K562 (cell line): ENCODE measurements around the gene PRC1. TPM values are rescaled to one million over a fixed set of nuclear protein-coding genes. Genes with fewer than 3 reads are reported as not detected.

Experiments
- GABPB2 ChIP-seq: fragments of 250-450 bp; sonication (Bioruptor Pico); conservative IDR thresholded peaks from 2 replicates; pipeline ENCODE4 v1.5.1; 2021; ENCODE audit warnings: mild to moderate bottlenecking
- HDGF ChIP-seq: fragments of 450-650 bp; IDR thresholded peaks from 2 replicates; pipeline ENCODE4 v1.6.1; 2016
- NR2C2 ChIP-seq, 2 experiments: fragments of 200-800 bp in 1 of 2; sonication (Bioruptor generic) in 1 of 2; sonication (generic) in 1 of 2; formaldehyde crosslinking in 1 of 2; IDR thresholded peaks; 2 replicates each; pipeline versions ENCODE4 v1.6.1 to v1.8.0; 2016 to 2022; ENCODE audit warnings: mild to moderate bottlenecking in 1 of 2, missing compliant biosample characterization in 1 of 2, missing genetic modification characterization in 1 of 2, missing genetic modification reagents in 1 of 2
- POLR2A ChIP-seq: fragments of 450-650 bp; conservative IDR thresholded peaks from 2 replicates; pipeline ENCODE4 v1.6.1; 2016
- RBM34 ChIP-seq: fragments of 200-400 bp; formaldehyde crosslinking; IDR thresholded peaks from 2 replicates; pipeline ENCODE4 v1.6.1; 2018; ENCODE audit warnings: low read length, borderline replicate concordance; ENCODE audit not compliant: insufficient read depth
- SP2 ChIP-seq: IDR thresholded peaks from 2 replicates; pipeline ENCODE4 v1.6.1; 2011; ENCODE audit warnings: mild to moderate bottlenecking, low read depth, low read length, moderate library complexity; ENCODE audit not compliant: poor library complexity, severe bottlenecking; ENCODE audit errors: extremely low read depth
- TBP ChIP-seq: optimal IDR thresholded peaks from 2 replicates; pipeline ENCODE3; 2011; ENCODE audit warnings: low read depth, low read length, improper control_type of control experiment
- TCF15 ChIP-seq: fragments of 250-450 bp; sonication (Bioruptor Pico); IDR thresholded peaks from 2 replicates; pipeline ENCODE4 v1.8.0; 2022; ENCODE audit warnings: moderate library complexity, mild to moderate bottlenecking, inconsistent platforms
- ZBTB2 ChIP-seq: fragments of 450-650 bp; IDR thresholded peaks from 2 replicates; pipeline ENCODE4 v1.6.1; 2016; ENCODE audit warnings: antibody characterized with exemption
- ZNF584 ChIP-seq: fragments of 200-800 bp; sonication (Bioruptor generic); IDR thresholded peaks from 2 replicates; pipeline ENCODE4 v1.6.1; 2016; ENCODE audit warnings: low read depth, mild to moderate bottlenecking, missing genetic modification characterization, missing compliant biosample characterization
- ZNF696 ChIP-seq: fragments of 250-450 bp; sonication (Bioruptor Pico); conservative IDR thresholded peaks from 2 replicates; pipeline ENCODE4 v1.4.0; 2020; ENCODE audit warnings: mild to moderate bottlenecking, moderate library complexity
- polyA plus RNA-seq, 8 experiments: library from polyadenylated mRNA; depleted of rRNA in 4 of 8; stranded (reverse) in 5 of 8; unstranded in 3 of 8; fragments of >200 nt; fragmentation: Nextera tagmentation in 2 of 8; fragmentation: Illumina TruSeq in 1 of 8; extraction: Ambion mirVana in 2 of 8; extraction: Trizol in 1 of 8; gene quantifications; 2 replicates each; pipeline versions ENCODE4 v1.2.1 to v1.2.3, GENCODE V29; 2011 to 2014; ENCODE audit warnings: inconsistent platforms in 1 of 8, missing spikeins in 1 of 8
- total RNA-seq, 7 experiments: library from RNA; depleted of rRNA in 6 of 7; stranded (reverse); fragments of >200 nt in 6 of 7; fragmentation: Illumina TruSeq in 2 of 7; extraction: Trizol in 2 of 7; gene quantifications; 2 replicates each; pipeline versions ENCODE4 v1.2.1 to v1.2.3, GENCODE V29; 2011 to 2021; ENCODE audit warnings: low replicate concordance in 1 of 7

PRC1 gene
- total and polyA plus RNA-seq, 9 of the 15 experiments (the other 6 are each of a cell fraction or from before 2014, with no cell fraction given): 156 to 391 (median 240) TPM

- no peak for TF ChIP-seq ZNF696 (CRISPR knock-in tag)
- TF ChIP-seq POLR2A: no peak
- no peak for TF ChIP-seq ZNF584
- no peak for TF ChIP-seq TBP
- no peak for TF ChIP-seq TCF15
- TF ChIP-seq SP2: no peak
- TF ChIP-seq RBM34: no peak
- peak; percentile 88; the same call in 1 of the 2 replicates for TF ChIP-seq HDGF
- no peak for TF ChIP-seq GABPB2
- TF ChIP-seq ZBTB2: no peak
- TF ChIP-seq NR2C2 (CRISPR knock-in tag; IDR thresholded peaks at IDR 0.05): no peak
- TF ChIP-seq NR2C2 (tag; IDR thresholded peaks at IDR 0.05): peak; percentile 20; the same call in 1 of the 2 replicates
Measured at GRCh38 chr15:91018158-91018557, 23.8 kb upstream of the PRC1 start (continued).
